ENCODE results near the gene PSMB8.

Gene PSMB8

GRCh38 chr6:32852844-32853540, 9.1 kb upstream of the PSMB8 start:
- Histone ChIP-seq H4K8ac (ENCODE audit: low read depth, low read length) (no peak overlapping the region), H3K79me2 (ENCODE audit: control insufficient read depth, insufficient read depth, low read length, poor library complexity) (no peaks in the 10 kb centered on the region), H3K4me1 (ENCODE audit: control insufficient read depth in 1 of 2, insufficient read depth in 2 of 2, low read length in 2 of 2) (peaks cover 17 to 20% of the 10 kb centered on the region in 2 experiments), H3K27me3 (ENCODE audit: insufficient read depth, low read length) (peaks cover 41% of the 10 kb centered on the region), H2BK5ac (ENCODE audit: low read depth, low read length, poor library complexity) (no peak overlapping the region), H3K23ac (ENCODE audit: low read length) (no peak overlapping the region), H3K79me1 (ENCODE audit: low read length) (no peaks in the 10 kb centered on the region), H2BK12ac (ENCODE audit: low read length) (no peak overlapping the region), H3K4me3 (ENCODE audit: low read depth, low read length) (peak overlapping the region; percentile 61), H3K14ac (ENCODE audit: low read length) (no peak overlapping the region), H4K12ac (ENCODE audit: low read depth, low read length) (no peak overlapping the region), H2AK5ac (ENCODE audit: low read length) (no peak overlapping the region), H2BK120ac (ENCODE audit: insufficient read depth, low read length, poor library complexity) (no peak overlapping the region), H3K4me2 (ENCODE audit: low read length) (peak overlapping the region; percentile 85), H3K27ac (ENCODE audit: low read depth, low read length) (no peak overlapping the region), H3K36me3 (ENCODE audit: control insufficient read depth in 1 of 2, insufficient read depth in 2 of 2, low read length in 2 of 2) (no peaks in the 10 kb centered on the region), H3K18ac (ENCODE audit: low read length) (no peak overlapping the region), H3K4ac (ENCODE audit: low read depth, low read length) (no peak overlapping the region), H3K9ac (ENCODE audit: low read length) (no peak overlapping the region), H4K91ac (ENCODE audit: low read depth, low read length) (no peak overlapping the region), H2AFZ (ENCODE audit: insufficient read depth, low read length, poor library complexity) (peak overlapping the region; percentile 8), H3K9me3 (ENCODE audit: insufficient read depth, low read depth, low read length) (peaks cover 5% of the 10 kb centered on the region)
- peak; percentile 38 to 55 for DNase-seq
- WGBS (ENCODE audit: extremely low coverage, insufficient coverage, insufficient read length), result no CpG with 5 or more reads among the region's 41 CpGs

GRCh38 chr6:32852018-32852843, 8.4 kb upstream of the PSMB8 start:
- H3K36me3 ChIP-seq (ENCODE audit: control insufficient read depth in 1 of 2, insufficient read depth in 2 of 2, low read length in 2 of 2), result no peaks in the 10 kb centered on the region
- H3K4me3 ChIP-seq (ENCODE audit: low read depth, low read length), result peak overlapping the region; percentile 40
- no peak overlapping the region for H2BK12ac ChIP-seq (ENCODE audit: low read length)
- no peak overlapping the region for H4K8ac ChIP-seq (ENCODE audit: low read depth, low read length)
- peaks cover 4% of the 10 kb centered on the region for H3K9me3 ChIP-seq (ENCODE audit: insufficient read depth, low read depth, low read length)
- peak; percentile 52 to 76 for DNase-seq
- no peak overlapping the region for H4K91ac ChIP-seq (ENCODE audit: low read depth, low read length)
- WGBS (ENCODE audit: extremely low coverage, insufficient coverage, insufficient read length), result 100% methylated on average over 1 of the region's 23 CpGs
- no peak overlapping the region for H2AFZ ChIP-seq (ENCODE audit: insufficient read depth, low read length, poor library complexity)
- no peak overlapping the region for H2BK120ac ChIP-seq (ENCODE audit: insufficient read depth, low read length, poor library complexity)
- no peak overlapping the region for H3K9ac ChIP-seq (ENCODE audit: low read length)
- no peak overlapping the region for H4K12ac ChIP-seq (ENCODE audit: low read depth, low read length)
- H2BK5ac ChIP-seq (ENCODE audit: low read depth, low read length, poor library complexity), result no peak overlapping the region
- no peak overlapping the region for H2AK5ac ChIP-seq (ENCODE audit: low read length)
- H3K79me2 ChIP-seq (ENCODE audit: control insufficient read depth, insufficient read depth, low read length, poor library complexity), result no peaks in the 10 kb centered on the region
- H3K4me2 ChIP-seq (ENCODE audit: low read length), result no peak overlapping the region
- peaks cover 17 to 20% of the 10 kb centered on the region in 2 experiments for H3K4me1 ChIP-seq (ENCODE audit: control insufficient read depth in 1 of 2, insufficient read depth in 2 of 2, low read length in 2 of 2)
- no peak overlapping the region for H3K27ac ChIP-seq (ENCODE audit: low read depth, low read length)
- H3K4ac ChIP-seq (ENCODE audit: low read depth, low read length), result no peak overlapping the region
- H3K27me3 ChIP-seq (ENCODE audit: insufficient read depth, low read length), result peaks cover 37% of the 10 kb centered on the region
- H3K79me1 ChIP-seq (ENCODE audit: low read length), result no peaks in the 10 kb centered on the region
- no peak overlapping the region for H3K23ac ChIP-seq (ENCODE audit: low read length)
- H3K18ac ChIP-seq (ENCODE audit: low read length), result no peak overlapping the region
- H3K14ac ChIP-seq (ENCODE audit: low read length), result no peak overlapping the region

GRCh38 chr6:32851025-32851424, 7.2 kb upstream of the PSMB8 start:
- H3K36me3 ChIP-seq (ENCODE audit: control insufficient read depth in 1 of 2, insufficient read depth in 2 of 2, low read length in 2 of 2), result no peaks in the 10 kb centered on the region
- no peak overlapping the region for H4K12ac ChIP-seq (ENCODE audit: low read depth, low read length)
- H3K27me3 ChIP-seq (ENCODE audit: insufficient read depth, low read length), result peaks cover 33% of the 10 kb centered on the region
- H2BK120ac ChIP-seq (ENCODE audit: insufficient read depth, low read length, poor library complexity), result no peak overlapping the region
- H4K91ac ChIP-seq (ENCODE audit: low read depth, low read length), result no peak overlapping the region
- H2AFZ ChIP-seq (ENCODE audit: insufficient read depth, low read length, poor library complexity), result no peak overlapping the region
- no peaks in the 10 kb centered on the region for H3K79me2 ChIP-seq (ENCODE audit: control insufficient read depth, insufficient read depth, low read length, poor library complexity)
- no peak overlapping the region for H4K8ac ChIP-seq (ENCODE audit: low read depth, low read length)
- no peaks in the 10 kb centered on the region for H3K79me1 ChIP-seq (ENCODE audit: low read length)
- H3K9ac ChIP-seq (ENCODE audit: low read length), result no peak overlapping the region
- H2BK5ac ChIP-seq (ENCODE audit: low read depth, low read length, poor library complexity), result no peak overlapping the region
- H3K27ac ChIP-seq (ENCODE audit: low read depth, low read length), result no peak overlapping the region
- peaks cover 2% of the 10 kb centered on the region for H3K9me3 ChIP-seq (ENCODE audit: insufficient read depth, low read depth, low read length)
- H3K14ac ChIP-seq (ENCODE audit: low read length), result no peak overlapping the region
- no CpG with 5 or more reads among the region's 4 CpGs for WGBS (ENCODE audit: extremely low coverage, insufficient coverage, insufficient read length)
- no peak overlapping the region for H3K4me2 ChIP-seq (ENCODE audit: low read length)
- H3K23ac ChIP-seq (ENCODE audit: low read length), result peak overlapping the region; percentile 41
- no peak overlapping the region for H3K4me3 ChIP-seq (ENCODE audit: low read depth, low read length)
- H3K4me1 ChIP-seq (ENCODE audit: control insufficient read depth in 1 of 2, insufficient read depth in 2 of 2, low read length in 2 of 2), result peaks cover 17 to 20% of the 10 kb centered on the region in 2 experiments
- H2AK5ac ChIP-seq (ENCODE audit: low read length), result no peak overlapping the region
- no peak overlapping the region for H3K4ac ChIP-seq (ENCODE audit: low read depth, low read length)
- H2BK12ac ChIP-seq (ENCODE audit: low read length), result no peak overlapping the region
- H3K18ac ChIP-seq (ENCODE audit: low read length), result no peak overlapping the region
- DNase-seq, result no peak

GRCh38 chr6:32849126-32849525, 5.3 kb upstream of the PSMB8 start:
- H3K4me3 ChIP-seq (ENCODE audit: low read depth, low read length), result no peak overlapping the region
- H2AK5ac ChIP-seq (ENCODE audit: low read length), result no peak overlapping the region
- no peak overlapping the region for H2BK120ac ChIP-seq (ENCODE audit: insufficient read depth, low read length, poor library complexity)
- H3K4me2 ChIP-seq (ENCODE audit: low read length), result no peak overlapping the region
- no peak overlapping the region for H4K8ac ChIP-seq (ENCODE audit: low read depth, low read length)
- no peaks in the 10 kb centered on the region for H3K79me2 ChIP-seq (ENCODE audit: control insufficient read depth, insufficient read depth, low read length, poor library complexity)
- no peak overlapping the region for H2BK5ac ChIP-seq (ENCODE audit: low read depth, low read length, poor library complexity)
- no peak overlapping the region for H3K4ac ChIP-seq (ENCODE audit: low read depth, low read length)
- H4K12ac ChIP-seq (ENCODE audit: low read depth, low read length), result no peak overlapping the region
- no peak for DNase-seq
- no peak overlapping the region for H3K23ac ChIP-seq (ENCODE audit: low read length)
- H2BK12ac ChIP-seq (ENCODE audit: low read length), result no peak overlapping the region
- WGBS (ENCODE audit: extremely low coverage, insufficient coverage, insufficient read length), result no CpG with 5 or more reads among the region's 6 CpGs
- H3K9me3 ChIP-seq (ENCODE audit: insufficient read depth, low read depth, low read length), result peaks cover 3% of the 10 kb centered on the region
- no peak overlapping the region for H3K14ac ChIP-seq (ENCODE audit: low read length)
- H3K9ac ChIP-seq (ENCODE audit: low read length), result no peak overlapping the region
- peaks cover 17 to 22% of the 10 kb centered on the region in 2 experiments for H3K4me1 ChIP-seq (ENCODE audit: control insufficient read depth in 1 of 2, insufficient read depth in 2 of 2, low read length in 2 of 2)
- H3K27ac ChIP-seq (ENCODE audit: low read depth, low read length), result no peak overlapping the region
- no peaks in the 10 kb centered on the region for H3K79me1 ChIP-seq (ENCODE audit: low read length)
- H4K91ac ChIP-seq (ENCODE audit: low read depth, low read length), result no peak overlapping the region
- no peaks in the 10 kb centered on the region for H3K36me3 ChIP-seq (ENCODE audit: control insufficient read depth in 1 of 2, insufficient read depth in 2 of 2, low read length in 2 of 2)
- no peak overlapping the region for H2AFZ ChIP-seq (ENCODE audit: insufficient read depth, low read length, poor library complexity)
- H3K27me3 ChIP-seq (ENCODE audit: insufficient read depth, low read length), result peaks cover 26% of the 10 kb centered on the region
- H3K18ac ChIP-seq (ENCODE audit: low read length), result no peak overlapping the region
